HG03558 (cell line): ENCODE results near the gene CARD19.

Source experiments
- ATAC-seq: cut with Tn5 transposase; IDR thresholded peaks from one replicate; pipeline ENCODE4 v1.9.1; 2021; ENCODE audit warnings: moderate number of reproducible peaks; ENCODE audit not compliant: unreplicated experiment; ENCODE audit errors: extremely low read depth

CARD19 gene

DNA sequence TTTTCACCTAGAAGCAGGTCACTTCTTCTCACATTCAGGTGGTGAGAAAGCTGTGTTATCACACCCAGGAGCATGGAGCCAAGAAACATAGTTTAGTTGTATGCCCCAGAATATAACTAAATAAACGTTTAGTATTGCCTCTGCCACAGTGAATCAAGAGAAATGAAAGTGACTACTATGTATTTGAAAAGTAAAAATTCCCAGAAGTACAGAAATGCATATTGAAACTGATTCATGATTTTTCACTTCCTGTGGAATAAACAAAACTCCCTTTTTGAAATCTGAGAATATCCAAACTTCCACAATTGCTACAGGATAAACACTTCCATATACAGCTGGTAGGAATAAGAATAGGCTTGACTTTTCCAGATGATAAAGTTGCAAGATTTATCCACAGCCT lies 53.3 kb downstream of the CARD19 start:
- ATAC-seq, result no peak

DNA sequence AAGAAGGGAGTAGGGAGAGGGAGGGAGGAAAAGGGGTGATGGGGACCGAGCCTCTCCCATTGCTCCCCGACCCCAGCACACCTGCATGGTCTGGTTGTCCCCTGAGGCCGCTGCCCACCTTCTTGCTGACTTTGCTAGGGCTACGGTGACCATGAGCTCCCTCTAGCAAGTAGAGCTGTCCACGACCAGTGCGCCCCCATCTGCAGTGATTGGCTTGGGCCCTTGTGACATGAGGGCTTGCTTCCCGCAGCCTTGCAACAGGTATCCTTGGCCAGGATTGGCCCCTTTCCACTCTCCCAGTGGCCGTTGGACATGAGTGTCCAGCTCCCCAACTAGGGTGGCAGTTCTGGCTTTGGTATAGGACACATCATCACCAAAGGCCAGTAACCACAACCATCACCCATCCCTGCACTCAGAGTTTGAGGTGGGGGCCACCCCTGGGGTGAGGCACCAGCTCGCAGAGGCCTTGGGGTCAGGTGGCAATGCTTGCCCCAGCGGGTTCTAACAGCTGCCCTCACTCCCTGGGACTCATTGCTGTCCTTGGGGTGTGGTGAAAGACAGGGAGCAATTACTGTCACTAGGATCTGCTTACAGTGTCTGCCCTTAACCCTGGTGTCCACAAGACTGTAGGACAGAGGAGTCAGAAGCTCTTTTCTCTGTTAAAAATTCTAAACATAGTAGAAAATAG lies 55.2 kb downstream of the CARD19 start:
- ATAC-seq, result no peak

DNA sequence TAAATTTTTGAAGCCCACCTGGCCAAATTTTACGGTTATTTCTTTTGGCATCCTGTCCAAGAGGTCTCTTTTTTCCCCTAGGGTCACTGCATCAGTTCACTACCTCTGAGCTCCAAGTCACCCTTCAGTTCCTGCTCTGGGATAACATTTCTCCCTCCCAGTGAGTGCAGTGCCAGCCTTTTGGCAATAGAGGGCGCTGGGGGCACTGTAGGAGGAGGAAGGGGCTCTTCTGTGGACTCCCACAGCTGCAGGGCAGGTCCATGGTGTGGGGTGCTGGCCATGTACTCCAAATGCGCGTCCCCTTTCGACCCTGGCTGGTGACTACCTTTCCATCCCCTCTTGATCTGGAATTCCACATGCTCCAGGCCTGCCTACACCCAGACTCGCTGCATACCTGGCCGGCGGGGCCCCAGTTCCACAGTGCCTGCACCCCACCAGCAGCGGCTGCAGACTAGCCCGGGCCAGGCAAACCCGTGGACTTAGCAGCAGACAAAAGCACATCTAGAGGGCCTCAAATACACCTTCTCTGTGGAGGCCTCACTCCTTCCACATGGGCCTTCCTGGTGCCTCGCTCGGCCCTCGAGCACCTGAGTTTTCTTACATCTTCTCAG lies 58.4 kb downstream of the CARD19 start:
- no peak for ATAC-seq

DNA sequence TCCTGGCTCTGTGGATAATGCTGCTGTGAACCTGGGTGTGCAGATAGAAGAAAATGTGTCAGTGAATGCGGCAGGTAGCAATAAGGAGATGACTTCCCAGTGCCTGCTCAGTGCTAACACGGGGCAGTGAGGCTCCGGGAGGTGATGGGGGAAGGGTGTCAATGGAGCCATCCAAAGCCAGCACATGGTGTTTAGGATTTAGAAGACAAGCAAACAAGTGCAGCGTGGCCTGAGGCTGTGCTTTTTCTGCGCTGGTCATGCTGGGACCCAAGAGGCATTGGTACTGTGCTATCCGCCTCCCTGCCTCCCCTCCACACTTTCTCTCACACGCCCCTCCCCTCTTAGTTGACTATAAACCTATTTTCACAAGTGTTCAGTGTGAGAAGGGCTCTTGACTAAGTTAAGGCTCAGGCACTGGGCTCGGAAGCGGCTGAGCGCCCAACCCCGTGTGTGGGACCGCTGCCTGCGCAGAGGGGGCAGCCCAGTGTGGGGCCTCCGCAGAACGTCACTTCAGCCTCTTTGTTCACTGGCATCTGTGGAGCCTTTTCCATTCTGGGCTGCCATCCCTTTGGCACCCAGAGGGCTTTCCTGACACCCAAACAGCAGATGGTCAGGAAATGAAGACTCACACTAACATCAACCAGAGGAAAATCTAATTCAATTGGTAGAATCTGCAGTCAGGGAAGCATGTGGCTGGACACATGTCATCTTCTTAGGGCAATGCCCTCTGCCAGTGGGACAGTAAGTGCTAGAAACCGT lies 59.9 kb downstream of the CARD19 start:
- ATAC-seq, result no peak

DNA sequence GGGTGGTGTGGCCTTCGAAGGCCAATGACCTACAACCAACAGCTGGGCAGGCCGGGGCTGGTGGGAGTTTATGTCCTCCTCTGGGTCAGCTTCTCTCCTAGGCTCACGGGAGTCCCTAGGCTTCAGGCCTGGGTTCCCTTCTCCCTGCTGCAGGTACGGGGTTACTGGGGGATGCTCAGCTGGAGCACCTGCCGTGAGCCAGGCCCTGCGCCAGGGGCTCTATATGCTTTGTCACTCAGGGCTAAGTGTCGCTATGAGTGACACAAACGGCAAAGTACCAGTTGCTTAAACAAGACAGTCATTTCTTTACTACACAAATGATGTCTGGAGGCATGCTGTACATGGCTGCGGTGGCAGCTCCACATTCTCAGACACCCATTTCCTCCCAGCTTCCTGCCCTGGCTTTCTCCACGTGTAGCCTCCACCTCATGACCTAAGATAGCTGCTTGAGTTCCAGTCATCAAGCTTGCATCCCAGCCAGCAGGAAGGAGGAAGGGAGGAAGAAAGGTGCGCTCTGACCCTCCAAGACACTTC lies 60.5 kb downstream of the CARD19 start:
- ATAC-seq, result no peak

DNA sequence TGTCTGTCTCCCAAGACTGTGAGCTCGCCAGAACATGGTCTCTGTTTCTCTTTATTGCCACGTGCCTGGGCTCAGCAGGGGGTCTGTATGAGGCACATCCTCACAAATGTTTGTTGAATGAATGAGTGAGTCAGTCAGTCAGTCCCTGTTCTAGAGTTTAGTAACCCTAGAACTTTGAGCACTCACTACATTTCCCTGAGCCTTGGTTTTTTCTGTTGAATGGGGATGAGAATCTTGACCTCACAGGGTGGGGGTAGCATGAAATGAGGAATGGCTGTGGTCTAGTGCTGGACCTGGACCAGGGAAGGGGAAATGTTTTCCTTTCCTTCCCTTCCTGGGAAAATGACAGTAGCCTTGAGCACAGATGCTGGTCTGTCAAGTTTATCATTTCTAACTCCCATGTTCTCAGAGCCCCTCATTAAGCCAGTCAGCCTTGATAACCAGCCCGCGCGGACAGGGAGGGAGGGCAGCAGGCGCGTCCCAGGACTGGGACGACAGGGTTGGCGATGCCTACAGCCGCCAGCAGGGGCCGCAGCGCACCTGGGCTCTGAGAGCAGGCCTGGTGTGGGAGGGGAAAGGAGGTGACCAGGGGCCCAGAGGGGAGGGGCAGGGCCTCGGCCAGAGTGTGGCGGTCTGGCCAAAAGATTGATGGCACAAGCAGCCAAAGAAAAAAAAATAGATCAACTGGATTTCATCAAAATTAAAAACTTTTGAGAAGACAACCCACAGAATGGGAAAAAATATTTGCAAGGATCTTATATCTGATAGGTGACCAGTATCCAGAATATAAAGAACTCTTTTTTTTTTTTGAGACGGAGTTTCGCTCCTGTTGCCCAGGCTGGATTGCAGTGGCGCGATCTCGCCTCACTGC lies 63.8 kb downstream of the CARD19 start:
- no peak for ATAC-seq

DNA sequence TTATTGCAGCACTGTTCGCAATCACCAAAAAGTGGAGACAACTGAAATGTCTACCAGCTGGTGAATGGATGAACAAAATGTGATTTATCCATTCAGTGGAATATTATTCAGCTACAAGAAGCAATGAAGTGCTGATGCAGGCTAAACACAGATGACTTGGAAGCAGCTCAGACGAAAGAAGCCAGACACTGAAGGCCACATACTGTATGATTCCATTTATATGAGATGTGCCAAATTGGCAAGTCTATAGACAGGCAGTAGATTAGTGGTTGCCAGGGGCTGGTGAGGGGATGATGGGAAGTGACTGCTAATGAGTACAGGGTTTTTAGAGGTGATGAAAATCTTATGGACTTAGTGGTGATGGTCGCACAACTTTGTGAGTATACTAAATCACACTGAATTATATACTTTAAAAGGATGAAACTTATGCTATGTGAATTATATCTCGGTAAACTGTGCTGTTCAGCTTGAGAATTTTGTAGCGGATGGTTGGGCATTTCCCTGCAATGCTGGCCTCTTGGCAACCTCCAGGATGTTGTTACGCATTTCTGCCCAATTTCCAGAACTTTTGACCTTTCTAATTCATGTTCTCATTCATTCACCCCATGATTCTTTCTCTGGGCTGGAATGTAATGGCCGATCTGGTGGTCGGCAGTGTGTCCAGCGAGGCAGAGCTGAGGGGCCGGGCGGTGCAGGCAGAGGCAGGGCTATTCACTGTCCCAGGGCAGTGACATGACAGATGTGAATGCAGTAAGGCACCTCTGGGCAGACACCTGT lies 66.0 kb downstream of the CARD19 start:
- no peak for ATAC-seq
